HG03139 (cell line): ENCODE data around the gene FAM53A.
"Not testable (repeated sequence)": the region's sequence is repeated elsewhere in the genome, so short reads cannot be mapped to it uniquely, and the experiment has no call there.

Experiments used
- ATAC-seq: cut with Tn5 transposase; IDR thresholded peaks from one replicate; pipeline ENCODE4 v1.9.1; 2021; ENCODE audit not compliant: unreplicated experiment

FAM53A gene

DNA sequence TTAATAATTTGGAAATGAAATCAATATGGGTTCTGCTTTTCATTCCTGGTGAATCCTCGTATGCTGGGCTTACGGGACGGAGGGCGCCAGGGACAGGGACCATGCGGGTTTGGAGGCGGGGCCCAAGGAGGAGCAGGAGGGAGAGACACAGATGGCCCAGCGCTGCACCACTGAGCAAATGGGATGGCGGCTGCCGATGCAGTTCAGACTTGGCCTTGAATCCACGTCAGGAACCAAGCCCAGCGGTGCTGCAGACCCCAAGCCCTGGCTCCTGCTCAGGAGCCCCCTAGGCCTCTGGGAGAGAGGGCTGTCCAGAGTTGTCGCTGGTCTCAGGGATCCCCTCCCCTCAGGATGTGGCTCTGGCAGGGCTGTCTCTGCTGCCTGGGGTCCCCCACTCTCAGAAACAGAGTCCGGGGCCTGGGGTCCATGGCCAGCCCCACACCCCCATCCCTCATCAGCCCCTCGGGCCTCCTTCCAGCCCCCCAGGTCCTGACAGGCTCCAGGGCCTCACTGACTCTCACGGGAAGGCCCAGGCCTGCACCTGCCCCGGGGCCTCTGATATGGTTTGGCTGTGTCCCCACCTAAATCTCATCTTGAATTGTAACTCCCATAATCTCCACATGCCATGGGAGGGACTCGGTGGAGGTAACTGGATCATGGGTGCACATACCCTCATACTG is 75.2 kb downstream of the FAM53A start:
- no peak for ATAC-seq

DNA sequence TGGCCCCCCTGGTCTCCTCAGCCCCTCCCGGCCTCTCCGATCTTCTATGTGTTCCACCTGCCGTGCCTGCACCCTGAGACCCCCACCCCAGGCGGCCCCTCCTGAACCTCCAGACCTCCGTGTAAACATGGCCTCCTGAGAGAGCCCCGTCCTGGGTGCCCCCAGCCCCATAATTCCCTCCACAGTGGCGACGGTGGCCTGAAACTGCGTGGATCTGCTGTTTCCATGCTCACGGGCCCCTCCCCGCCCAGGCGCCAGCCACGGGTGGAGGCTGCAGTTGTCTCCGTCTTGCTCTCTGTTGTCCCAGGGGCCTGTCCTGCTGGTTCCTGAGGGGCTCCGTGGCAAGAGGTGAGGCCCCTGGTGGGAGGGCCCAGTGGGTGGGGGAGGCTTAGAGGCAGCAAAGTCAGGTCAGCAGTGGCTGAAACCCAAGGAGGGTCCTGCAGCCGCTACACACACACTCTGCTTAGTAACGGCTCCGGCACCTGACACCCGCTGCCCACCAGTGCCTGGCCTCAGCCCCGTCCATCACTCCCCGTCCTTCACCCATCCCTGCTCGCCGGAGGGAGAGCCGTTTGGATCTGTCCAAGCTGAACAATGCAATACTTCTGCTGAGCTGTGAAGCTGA is 75.8 kb downstream of the FAM53A start:
- ATAC-seq, result no peak

DNA sequence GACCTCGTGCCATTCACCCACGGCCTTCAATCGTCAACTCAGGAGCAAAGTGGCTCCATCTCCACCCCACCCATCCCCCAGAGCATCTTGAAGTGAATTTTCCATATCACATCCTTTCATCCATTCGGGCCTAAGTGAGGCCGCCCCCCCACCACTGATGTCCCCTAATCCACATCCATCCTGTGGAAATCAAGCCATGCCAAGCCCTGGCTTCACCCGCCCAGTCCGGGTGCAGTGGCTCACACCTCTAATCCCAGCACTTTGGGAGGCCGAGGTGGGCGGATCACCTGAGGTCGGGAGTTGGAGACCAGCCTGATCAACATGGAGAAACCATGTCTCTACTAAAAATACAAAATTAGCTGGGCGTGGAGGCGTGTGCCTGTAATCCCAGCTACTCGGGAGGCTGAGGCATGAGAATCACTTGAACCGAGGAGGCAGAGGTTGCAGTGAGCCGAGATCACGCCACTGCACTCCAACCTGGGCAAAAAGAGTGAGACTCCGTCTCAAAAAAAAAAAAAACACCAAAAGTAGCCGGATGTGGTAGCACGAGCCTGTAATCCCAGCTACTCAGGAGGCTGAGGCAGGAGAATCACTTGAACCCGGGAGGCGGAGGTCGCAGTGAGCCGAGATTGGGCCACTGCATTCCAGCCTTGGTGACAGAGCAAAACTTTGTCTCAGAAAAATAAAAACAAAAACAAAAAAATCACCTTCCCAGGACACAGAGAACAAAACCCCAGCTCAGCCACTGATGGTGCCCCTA is 76.5 kb downstream of the FAM53A start:
- ATAC-seq, result not testable (repeated sequence)

DNA sequence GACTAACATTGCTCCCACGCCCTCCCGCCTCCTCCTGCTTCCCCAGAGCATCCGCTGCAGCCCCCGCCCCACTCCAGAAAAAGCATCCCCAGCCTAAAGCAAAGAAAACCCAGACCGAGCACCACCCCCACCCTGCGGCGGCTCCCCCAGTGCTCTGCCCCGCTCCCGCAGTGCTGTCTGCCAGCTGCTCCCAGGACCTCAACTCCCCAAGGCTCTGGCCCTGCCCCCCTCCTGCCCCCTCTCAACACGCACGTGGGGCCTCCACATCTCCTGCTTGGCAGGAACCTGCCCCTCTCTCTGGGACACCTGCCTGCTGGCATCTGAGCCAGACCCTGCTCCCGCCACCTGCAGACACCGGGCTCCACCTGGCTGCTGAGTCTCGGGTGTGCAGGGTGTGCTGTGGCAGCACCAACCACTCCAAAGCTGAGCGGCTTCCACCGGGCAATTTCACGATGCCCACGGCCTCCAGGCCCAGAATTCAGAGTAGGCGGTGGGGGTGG is 79.4 kb downstream of the FAM53A start:
- no peak for ATAC-seq

DNA sequence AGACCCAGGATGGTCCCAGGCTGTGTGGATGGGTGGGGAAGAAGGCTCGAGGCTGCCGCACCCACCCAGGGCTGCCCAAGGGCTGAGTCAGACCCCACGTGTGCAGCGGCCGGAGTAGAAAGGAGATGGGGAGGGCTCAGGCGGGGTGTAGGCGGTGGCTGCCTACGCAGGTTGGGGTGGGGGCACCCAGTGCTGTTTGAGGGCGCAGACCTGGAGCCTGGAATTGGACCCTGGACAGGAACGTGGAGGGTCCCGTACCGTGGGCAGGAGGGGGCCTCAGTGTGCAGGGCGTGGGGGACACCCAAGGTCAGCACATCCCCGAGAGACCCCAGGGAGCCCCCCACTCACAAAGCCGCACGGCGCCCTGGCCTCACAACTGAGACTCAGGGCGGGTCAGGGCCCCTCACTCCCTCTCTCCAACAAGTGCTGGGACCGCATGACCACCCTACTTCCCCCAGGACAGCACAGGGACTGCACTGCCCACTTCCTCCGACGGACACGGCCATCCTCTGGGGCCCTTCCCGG is 79.9 kb downstream of the FAM53A start:
- ATAC-seq, result no peak

DNA sequence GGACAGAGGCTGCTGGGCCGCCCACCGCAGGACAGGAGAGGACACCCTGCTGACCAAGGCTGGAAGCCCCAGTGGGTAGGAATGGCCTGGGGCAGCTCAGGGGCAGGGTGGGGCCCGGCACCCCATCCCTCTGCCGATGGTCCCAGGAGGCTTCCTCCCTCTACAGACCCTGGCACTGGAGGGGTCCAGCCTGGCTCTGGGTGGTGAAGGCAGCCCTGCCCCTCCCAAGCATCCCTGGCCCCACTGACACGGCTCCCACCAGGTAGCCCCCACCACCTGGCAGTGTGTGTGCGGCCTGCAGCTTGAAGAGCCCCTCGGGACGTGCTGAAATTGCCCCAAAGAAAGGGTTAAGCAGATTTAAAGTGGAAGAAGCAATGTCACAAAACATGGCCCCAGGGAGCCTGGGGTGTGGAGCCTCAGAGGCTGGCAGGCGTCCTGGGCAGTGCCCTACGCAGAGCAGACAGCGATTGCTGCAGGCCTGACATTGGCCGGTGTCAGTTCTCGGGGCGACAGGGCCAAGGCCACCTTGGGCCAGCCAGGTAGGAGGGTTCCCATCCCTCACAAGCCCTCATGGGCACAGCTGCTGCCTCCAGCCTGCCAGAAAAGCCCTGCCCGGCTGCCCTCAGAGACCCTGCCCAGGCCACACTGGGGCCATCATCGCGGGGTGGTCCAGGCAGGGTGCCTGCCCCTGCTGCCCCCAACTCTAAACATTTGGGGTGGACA is 80.5 kb downstream of the FAM53A start:
- no peak for ATAC-seq

DNA sequence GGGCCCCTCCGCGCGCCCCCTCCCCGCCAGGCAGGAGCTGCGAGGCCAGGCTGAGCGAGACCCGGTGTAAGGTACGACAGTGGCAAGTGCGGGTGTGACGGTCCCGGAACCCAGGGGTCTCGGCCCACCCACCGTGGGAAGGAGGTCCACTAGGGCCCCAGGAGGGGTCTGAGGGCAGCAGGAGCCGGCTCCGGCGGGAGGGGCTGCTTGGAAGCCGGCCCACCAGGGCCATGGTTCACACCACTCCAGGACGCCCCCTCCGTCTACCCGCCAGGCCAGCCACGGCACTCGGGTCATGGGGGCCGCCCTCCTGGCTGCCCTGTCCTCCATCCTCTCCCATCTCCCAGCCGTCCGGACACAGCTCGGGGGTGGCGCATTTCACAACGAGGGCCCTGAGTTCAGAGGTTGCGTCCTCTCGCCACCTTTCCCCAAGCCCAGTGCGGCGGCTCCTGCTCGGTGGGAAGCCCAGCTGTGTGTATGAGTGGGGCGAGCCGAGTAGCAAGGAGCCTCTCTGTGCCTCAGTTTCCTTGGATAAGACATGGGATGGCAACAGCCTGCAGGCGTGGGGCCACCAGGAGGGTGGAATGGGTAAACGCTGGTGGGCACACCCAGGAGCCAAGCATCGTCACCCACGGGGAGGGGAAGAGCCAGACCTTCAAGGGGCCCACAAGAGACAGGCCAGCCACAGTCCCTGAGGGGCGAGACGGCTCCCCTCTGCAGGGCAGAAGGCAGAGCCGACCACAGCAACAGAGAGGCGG is 81.3 kb downstream of the FAM53A start:
- no peak for ATAC-seq

DNA sequence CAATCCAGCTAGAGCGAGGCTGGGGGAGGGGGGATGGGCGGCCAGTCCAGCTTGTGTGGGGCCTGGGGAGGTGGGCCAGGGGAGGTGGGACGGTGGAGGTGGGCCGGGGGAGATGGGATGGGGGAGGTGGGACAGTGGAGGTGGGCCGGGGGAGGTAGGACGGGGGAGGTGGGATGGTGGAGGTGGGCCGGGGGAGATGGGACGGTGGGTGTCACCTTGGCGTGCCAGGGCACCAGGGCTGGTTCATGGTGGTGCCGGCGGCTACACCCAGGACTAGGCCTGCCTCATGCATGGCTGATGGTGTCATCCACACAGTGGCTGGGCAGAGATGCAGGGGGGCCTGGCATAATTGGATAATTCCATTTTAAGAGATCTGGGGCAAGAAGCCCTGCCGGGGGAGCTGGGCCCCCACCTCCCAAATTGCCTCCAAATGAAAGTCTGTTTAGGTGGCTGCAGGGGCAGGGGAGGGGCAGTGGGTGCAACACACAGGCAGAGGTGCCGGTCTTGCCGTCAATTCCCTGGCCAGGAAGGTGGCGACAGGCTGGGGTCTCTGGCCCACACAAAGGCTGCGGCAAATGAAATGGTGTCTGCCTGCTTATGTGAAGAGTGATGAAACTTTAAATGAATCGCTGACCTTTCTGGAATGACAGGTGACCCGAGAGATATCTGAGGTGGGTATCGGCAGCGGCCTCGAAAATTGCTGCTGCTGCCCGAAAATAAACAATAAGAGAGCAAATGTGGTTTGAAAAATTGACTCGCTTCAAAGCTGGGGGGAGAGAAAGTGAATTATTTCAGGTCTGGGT is 82.1 kb downstream of the FAM53A start:
- no peak for ATAC-seq

DNA sequence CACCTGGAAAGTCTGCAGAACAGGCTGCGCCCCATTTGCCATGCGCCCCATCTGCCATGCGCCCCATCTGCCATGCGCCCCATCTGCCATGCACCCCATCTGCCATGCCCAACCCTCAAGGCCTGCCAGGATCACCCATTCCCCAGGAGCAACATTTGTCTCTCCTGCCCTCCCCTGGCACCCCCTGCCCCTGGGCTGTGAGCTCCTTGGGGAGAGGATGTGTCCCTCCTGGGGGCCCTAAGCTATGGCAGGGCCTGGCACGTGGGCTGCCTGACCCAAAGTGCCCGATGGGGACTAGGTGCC is 82.6 kb downstream of the FAM53A start:
- no peak for ATAC-seq

DNA sequence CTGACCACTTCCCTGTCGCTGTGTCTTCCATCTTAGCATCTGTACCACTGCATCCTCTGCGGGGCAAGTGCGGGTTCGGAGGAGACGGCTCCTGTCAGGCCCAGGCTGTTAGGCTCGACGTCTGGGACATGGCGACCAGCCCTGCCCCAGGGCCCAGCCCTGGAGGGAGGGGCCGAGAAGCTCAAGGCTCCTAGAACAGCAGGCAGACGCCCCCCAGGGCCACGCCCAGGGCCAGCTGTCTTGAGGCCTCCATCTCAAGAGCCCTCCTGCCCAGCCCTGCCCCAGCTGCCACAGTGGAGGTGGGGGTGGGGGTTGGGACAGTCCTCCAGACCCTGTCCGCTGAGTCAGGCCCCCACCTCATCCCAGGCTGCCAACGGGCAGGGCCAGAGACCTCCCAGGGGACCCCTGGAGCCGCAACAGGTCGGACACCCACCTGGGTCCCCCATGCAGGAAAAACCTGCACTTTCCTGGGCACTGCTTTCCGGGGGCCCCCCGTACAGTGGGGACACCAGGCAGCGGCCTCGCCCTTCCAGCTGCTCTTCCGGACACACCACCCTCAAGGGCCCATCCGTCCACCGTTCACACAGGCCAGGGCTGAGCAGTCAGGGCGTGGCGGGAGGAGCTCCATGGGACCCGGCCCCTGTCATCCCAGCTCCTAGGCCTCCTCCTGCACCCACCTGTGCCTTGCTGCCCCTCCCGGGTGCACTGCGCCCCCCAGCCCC is 83.1 kb downstream of the FAM53A start:
- no peak for ATAC-seq

DNA sequence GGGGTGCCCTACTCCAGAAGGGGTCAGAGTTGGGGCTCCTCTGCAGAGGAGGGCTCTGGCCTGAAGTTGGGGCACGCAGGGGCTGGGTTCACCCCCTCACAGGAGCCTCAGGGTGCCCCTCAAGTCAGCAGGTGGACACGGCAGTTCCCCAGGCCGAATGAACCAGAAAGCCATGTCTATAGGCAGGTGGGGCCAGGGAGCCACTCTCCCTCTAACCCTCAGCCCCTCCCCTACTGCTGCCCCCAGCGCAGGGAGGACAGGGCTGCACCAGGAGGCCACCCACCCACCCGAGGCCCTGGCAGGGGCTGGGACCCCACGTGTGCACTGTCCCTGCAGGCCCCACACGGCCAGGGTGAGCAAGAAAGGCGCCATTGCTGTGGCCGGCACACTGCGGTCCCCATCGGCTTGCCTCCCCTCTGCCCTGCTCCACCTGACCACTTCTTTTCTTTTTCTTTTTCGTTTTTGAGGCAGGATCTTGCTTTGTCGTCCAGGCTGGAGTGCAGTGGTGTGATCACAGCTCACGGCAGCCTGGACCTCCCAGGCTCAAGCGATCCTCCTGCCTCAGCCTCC is 83.8 kb downstream of the FAM53A start:
- ATAC-seq, result no peak

DNA sequence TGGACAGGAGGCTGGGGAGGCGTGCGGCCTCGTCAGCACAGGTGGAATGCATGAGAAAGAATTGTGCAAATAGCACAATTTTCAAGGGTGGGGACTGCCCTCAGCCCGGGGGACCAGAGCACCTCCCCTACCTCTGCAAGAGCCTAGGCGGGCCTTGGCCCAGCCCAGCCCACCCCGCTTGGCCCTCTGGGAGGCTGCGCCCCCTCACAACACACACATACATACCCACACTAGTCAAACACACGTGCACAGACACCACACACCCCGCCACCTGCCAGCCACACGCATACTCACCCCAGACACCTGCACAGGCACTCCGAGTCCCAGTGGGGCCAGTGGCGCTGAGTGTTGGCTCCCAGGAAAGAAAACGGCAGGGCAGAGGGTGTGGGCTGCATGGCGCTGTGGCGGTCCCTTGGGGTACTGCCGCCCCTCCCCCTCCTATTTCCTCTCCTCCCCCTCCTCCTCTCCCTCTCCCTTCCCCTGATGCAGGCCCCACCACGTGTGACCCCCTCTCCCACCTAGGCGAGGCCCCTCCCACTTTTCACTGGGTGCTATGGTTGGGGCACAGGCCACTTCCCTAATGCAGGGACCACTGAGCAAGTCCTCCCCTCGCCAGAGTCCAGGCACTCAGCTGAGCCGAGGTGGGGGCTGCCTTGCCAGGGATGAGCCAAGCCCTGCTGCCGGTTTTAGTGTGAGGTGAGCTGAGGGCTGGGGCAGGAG is 84.5 kb downstream of the FAM53A start:
- no peak for ATAC-seq

DNA sequence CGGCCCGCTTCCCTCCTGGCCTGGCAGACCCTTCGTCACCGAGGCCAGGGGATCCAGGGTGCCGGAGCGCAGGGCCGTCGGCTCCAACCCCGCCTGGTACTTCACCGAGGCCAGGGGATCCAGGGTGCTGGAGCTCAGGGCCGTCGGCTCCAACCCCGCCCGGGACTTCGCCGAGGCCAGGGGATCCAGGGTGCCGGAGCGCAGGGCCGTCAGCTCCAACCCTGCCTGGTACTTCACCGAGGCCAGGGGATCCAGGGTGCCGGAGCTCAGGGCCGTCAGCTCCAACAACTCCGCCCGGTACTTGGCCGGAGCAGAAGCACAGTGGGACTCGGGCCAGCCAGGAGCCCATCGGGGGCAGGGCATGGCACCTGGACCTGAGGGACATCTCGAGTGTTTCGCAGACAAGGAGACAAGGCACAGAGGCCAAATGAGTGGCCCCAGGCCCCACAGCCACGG is 85.1 kb downstream of the FAM53A start:
- no peak for ATAC-seq

DNA sequence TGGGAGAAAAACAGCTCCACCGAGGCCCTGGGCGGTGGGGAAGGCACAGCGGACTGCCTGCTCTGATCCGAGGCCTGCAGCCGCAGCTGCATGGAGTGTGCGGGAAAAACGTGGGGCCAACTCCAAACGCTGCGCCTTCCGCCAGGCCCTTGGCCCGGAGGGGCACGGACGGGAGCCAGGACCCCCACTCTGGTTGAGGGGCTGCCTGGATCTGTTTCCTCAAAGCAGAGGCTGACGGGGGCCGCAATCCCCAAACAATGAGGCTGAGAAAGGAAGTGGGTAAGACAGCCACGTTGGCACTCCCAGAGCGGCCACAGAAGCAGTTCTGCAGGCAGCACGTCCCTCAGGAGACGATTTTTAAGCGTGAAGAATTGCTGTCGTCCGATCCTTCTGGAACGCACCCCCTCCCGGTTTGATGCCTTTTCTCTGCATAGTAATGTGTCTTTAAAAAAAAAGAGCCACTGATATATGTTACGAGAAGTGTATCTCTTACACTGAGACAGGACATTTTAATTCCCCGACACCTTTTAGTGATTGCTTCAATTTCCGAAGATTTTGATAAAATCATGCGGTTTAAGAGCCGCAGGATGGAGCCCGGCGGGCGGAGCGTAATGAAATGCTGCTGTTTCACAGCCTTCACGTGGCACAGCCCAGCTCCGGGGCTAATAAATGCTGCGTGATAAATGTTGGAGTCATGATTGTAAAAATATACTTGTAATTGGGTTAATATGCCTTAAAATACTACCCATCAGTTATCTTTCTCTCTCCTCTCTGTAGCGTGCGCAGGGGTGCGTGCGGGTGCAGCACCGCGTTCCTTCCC is 85.7 kb downstream of the FAM53A start:
- ATAC-seq, result no peak

DNA sequence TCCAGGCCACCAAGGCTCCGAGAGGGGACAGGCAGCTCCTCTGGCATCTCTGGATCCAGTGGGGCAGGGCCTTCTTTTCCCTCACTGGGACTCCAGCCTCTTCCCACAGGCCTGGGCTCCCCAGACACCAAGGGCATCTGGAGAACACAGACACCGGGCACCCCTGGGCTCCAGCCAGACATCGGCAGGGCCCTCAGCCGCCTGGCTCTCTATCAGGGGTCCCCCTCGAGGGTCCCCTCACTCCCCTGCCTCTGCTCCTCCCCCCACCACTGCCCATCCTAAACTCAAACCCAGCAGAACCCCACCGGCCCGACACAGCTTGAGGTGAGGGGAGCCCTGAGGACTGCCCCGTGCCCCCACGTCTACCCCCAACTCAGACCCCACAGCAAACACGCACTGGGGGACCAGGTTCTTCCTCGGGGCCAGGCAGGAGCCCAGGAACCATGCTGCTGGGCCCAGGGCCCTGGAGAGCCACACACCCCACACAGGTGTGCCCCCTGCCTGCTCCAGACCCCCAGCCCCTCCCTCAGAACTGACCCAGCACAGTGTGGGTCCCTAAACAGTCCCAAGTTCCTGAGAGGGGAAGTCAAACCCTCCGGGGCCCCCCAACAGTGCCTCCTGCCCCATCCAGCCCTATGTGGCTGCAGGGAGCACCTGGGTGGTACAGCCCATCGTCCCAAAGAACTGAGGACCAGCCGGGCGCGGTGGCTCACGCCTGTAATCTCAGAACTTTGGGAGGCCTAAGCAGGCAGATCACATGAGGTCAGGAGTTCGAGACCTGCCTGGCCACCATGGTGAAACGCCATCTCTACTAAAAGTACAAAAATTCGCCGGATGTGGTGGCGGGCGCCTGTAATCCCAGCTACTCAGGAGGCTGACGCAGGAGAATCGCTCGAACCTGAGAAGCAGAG is 86.8 kb downstream of the FAM53A start:
- no peak for ATAC-seq

DNA sequence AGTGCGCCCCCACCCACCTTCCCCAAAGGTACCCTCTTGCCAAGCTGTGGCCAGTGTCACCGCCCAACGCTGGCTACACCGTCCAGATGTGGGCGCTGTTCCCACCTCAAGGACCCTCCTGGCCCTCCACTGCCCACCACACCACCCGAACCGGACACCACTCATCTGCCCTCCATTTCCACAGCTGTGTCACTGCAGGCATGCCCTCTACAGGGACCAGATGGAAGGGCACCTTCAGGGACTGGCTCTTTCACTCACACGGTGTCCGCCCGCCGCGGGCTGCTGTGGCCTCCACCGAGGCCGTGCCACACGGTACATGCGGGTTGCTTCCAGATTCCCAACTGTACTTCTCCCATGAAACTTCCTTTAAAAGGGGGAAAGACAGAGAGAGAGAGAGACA is 87.7 kb downstream of the FAM53A start:
- ATAC-seq, result no peak
